Neural cell (in vitro differentiated cells): Measurements from ENCODE around the gene CDHR4. TPM values are rescaled to one million over a fixed set of nuclear protein-coding genes. Genes with fewer than 3 reads are reported as not detected.

Experiments
- H2AFZ ChIP-seq: fragments of 200-600, 300-800 bp; sonication (generic), shearing (Covaris generic); 2 replicates; pipeline ENCODE4 v1.6.0; 2014; ENCODE audit warnings: low read depth, mild to moderate bottlenecking, antibody characterized with exemption, low read length, moderate library complexity
- H3F3A ChIP-seq: fragments of 200-600 bp; shearing (Covaris generic); 2 replicates; pipeline ENCODE4 v1.6.1; 2016; ENCODE audit warnings: mild to moderate bottlenecking, moderate library complexity, mixed read lengths, antibody characterized with exemption, low read length; ENCODE audit not compliant: insufficient read depth, poor library complexity, severe bottlenecking
- H3K27ac ChIP-seq: fragments of 200-600, 300-800 bp; sonication (generic), shearing (Covaris generic); 2 replicates; pipeline ENCODE4 v1.5.1; 2014; ENCODE audit warnings: mild to moderate bottlenecking, low read length, moderate library complexity
- H3K27me3 ChIP-seq: fragments of 300-800, 200-600 bp; sonication (generic), shearing (Covaris generic); 2 replicates; pipeline ENCODE4 v1.6.0; 2014; ENCODE audit warnings: mild to moderate bottlenecking, low read depth, low read length, moderate library complexity; ENCODE audit not compliant: insufficient read depth
- H3K36me3 ChIP-seq: fragments of 300-800, 200-600 bp; sonication (generic), shearing (Covaris generic); 2 replicates; pipeline ENCODE4 v1.5.1; 2014; ENCODE audit warnings: mild to moderate bottlenecking, antibody characterized with exemption, low read length, moderate library complexity; ENCODE audit not compliant: insufficient read depth
- H3K4me2 ChIP-seq: fragments of 300-800, 200-600 bp; sonication (generic), shearing (Covaris generic); 2 replicates; pipeline ENCODE4 v1.6.0; 2014; ENCODE audit warnings: mild to moderate bottlenecking, low read length
- H3K4me3 ChIP-seq: fragments of 300-800, 200-600 bp; sonication (generic), shearing (Covaris generic); 2 replicates; pipeline ENCODE4 v1.5.1; 2014; ENCODE audit warnings: mild to moderate bottlenecking, low read length, moderate library complexity
- H3K79me2 ChIP-seq: fragments of 200-600 bp; shearing (Covaris generic); replicated peaks from 2 replicates; pipeline ENCODE4 v1.6.0; 2014; ENCODE audit warnings: mild to moderate bottlenecking, low read length, moderate library complexity; ENCODE audit not compliant: insufficient read depth
- H3K9ac ChIP-seq: fragments of 300-800, 200-600 bp; sonication (generic), shearing (Covaris generic); 2 replicates; pipeline ENCODE4 v1.6.1; 2016; ENCODE audit warnings: mild to moderate bottlenecking, low read length, mixed read lengths
- H3K9me2 ChIP-seq: fragments of 200-600 bp; shearing (Covaris generic); 2 replicates; pipeline ENCODE4 v1.6.1; 2016; ENCODE audit warnings: mild to moderate bottlenecking, low read length, mixed read lengths; ENCODE audit not compliant: insufficient read depth
- H3K9me3 ChIP-seq: fragments of 200-600, 300-800 bp; sonication (generic), shearing (Covaris generic); 2 replicates; pipeline ENCODE4 v1.6.1; 2016; ENCODE audit warnings: mild to moderate bottlenecking, mixed run types, low read length, moderate library complexity, mixed read lengths
- H4K20me1 ChIP-seq: fragments of 200-600 bp; shearing (Covaris generic); 2 replicates; pipeline ENCODE4 v1.6.1; 2016; ENCODE audit warnings: mild to moderate bottlenecking, mixed run types; ENCODE audit not compliant: insufficient read depth
- CTCF ChIP-seq: fragments of 450-650 bp; IDR thresholded peaks from 2 replicates; pipeline ENCODE4 v1.5.1; 2014; ENCODE audit warnings: antibody characterized with exemption, mild to moderate bottlenecking, moderate library complexity; ENCODE audit not compliant: poor library complexity, severe bottlenecking
- EP300 ChIP-seq: fragments of 450-650 bp; conservative IDR thresholded peaks from 2 replicates; pipeline ENCODE4 v1.6.1; 2014; ENCODE audit warnings: antibody characterized with exemption, mild to moderate bottlenecking, moderate library complexity; ENCODE audit not compliant: poor library complexity, severe bottlenecking
- EZH2 ChIP-seq: fragments of 200-600, 300-800 bp; shearing (Covaris generic), sonication (generic); IDR thresholded peaks from 2 replicates; pipeline ENCODE4 v1.6.1; 2014; ENCODE audit warnings: antibody characterized with exemption, low read length, borderline replicate concordance, mild to moderate bottlenecking; ENCODE audit not compliant: insufficient read depth, poor library complexity, severe bottlenecking
- MXI1 ChIP-seq: fragments of 450-650 bp; conservative IDR thresholded peaks from 2 replicates; pipeline ENCODE4 v1.6.1; 2014; ENCODE audit warnings: antibody characterized with exemption, mild to moderate bottlenecking; ENCODE audit not compliant: poor library complexity, severe bottlenecking
- POLR2AphosphoS5 ChIP-seq: IDR thresholded peaks from 2 replicates; pipeline ENCODE4 v1.6.1; 2012
- RAD21 ChIP-seq: fragments of 450-650 bp; conservative IDR thresholded peaks from 2 replicates; pipeline ENCODE4 v1.6.1; 2014; ENCODE audit warnings: antibody characterized with exemption, mild to moderate bottlenecking, moderate library complexity
- REST ChIP-seq: IDR thresholded peaks from 2 replicates; pipeline ENCODE4 v1.6.1; 2012; ENCODE audit warnings: borderline replicate concordance
- SMC3 ChIP-seq: fragments of 450-650 bp; conservative IDR thresholded peaks from 2 replicates; pipeline ENCODE4 v1.6.1; 2014; ENCODE audit warnings: antibody characterized with exemption, mild to moderate bottlenecking, moderate library complexity; ENCODE audit not compliant: poor library complexity
- TAF1 ChIP-seq: IDR thresholded peaks from 2 replicates; pipeline ENCODE4 v1.6.1; 2012; ENCODE audit warnings: low read depth
- polyA plus RNA-seq: library from polyadenylated mRNA; depleted of rRNA; stranded (reverse); fragments of >200 nt; gene quantifications from 2 replicates; pipeline ENCODE4 v1.2.3, GENCODE V29; 2014

The CDHR4 gene
- polyA plus RNA-seq, 1 donor from 2014 or later: not detected

- Histone ChIP-seq H3K27me3 (no peaks in the 10 kb centered on the region), H3K9ac (no peak overlapping the region), H3K9me2 (no peaks in the 10 kb centered on the region), H3K9me3 (no peaks in the 10 kb centered on the region), H3K27ac (no peak overlapping the region), H4K20me1 (no peaks in the 10 kb centered on the region), H3K4me2 (no peak overlapping the region), H3K79me2 (no peaks in the 10 kb centered on the region), H3F3A (no peaks in the 10 kb centered on the region), H3K4me3 (no peak overlapping the region), H3K36me3 (no peaks in the 10 kb centered on the region), H2AFZ (no peak overlapping the region)
- TF ChIP-seq CTCF: no peak
- TF ChIP-seq MXI1: no peak
- TF ChIP-seq EZH2: no peak
- TF ChIP-seq POLR2AphosphoS5: no peak
- no peak for TF ChIP-seq TAF1
- TF ChIP-seq REST: no peak
- TF ChIP-seq RAD21: no peak
- no peak for TF ChIP-seq EP300
- no peak for TF ChIP-seq SMC3
These were observed 42.1 kb upstream of the CDHR4 start for GRCh38 chr3:49841806-49842205.

- TF ChIP-seq POLR2AphosphoS5 (no peak), REST (no peak), TAF1 (no peak), MXI1 (no peak), EZH2 (no peak), SMC3 (peak; percentile 65), CTCF (peak; percentile 56), RAD21 (peak; percentile 62), EP300 (no peak)
- Histone ChIP-seq H3K27me3 (no peaks in the 10 kb centered on the region), H3K79me2 (no peaks in the 10 kb centered on the region), H2AFZ (no peak overlapping the region), H3K36me3 (no peaks in the 10 kb centered on the region), H3K9me2 (no peaks in the 10 kb centered on the region), H3K9me3 (no peaks in the 10 kb centered on the region), H4K20me1 (no peaks in the 10 kb centered on the region), H3F3A (no peaks in the 10 kb centered on the region), H3K9ac (no peak overlapping the region), H3K27ac (no peak overlapping the region), H3K4me3 (no peak overlapping the region), H3K4me2 (no peak overlapping the region)
These were observed 41.5 kb upstream of the CDHR4 start for GRCh38 chr3:49841126-49841696.
